ENCODE data around the gene CHMP3.
"Not testable (repeated sequence)": the region's sequence is repeated elsewhere in the genome, so short reads cannot be mapped to it uniquely, and the experiment has no call there.

CHMP3 gene

DNA sequence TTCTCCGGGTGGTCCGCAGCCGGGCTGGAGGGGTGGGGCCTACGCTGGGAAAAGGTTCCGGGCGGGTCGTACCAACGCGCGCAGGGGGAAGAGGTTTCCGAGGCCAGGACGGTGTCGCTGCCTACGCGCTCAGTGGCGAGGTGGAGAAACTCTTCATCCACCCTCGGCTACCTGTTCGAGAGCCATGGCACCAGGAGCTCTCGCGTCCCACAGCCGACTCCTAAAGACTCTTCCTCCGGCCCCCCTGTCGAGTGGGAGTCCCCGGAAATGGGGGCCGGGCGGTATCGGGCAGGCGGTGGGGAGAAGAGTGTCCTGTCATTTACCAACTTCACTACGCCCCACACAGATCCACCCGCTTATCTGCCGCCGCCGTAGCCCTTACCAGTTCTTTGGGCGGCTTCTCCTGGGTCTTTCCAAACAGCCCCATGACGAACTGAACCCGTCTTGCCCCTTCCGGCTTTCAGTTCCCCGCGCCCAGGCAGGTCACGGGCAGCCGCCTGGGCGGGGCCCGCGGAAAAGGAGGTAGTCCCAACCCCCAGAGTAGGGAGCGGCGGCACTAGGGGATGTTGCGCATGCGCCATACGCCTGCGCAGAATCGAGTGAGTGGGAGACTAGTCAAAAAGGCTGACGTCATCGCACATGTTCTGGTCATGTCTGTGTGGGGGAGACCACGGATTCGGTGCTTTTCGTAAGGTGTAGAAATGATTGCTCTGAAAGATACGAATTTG is at the start of gene CHMP3:
Gene CHMP3, minus strand, starts transcription at position 522 of the 728 bp plus-strand sequence. Its CDS starts 95 bp downstream, at position 427.
- peak; percentile 95 for DNase-seq

DNA sequence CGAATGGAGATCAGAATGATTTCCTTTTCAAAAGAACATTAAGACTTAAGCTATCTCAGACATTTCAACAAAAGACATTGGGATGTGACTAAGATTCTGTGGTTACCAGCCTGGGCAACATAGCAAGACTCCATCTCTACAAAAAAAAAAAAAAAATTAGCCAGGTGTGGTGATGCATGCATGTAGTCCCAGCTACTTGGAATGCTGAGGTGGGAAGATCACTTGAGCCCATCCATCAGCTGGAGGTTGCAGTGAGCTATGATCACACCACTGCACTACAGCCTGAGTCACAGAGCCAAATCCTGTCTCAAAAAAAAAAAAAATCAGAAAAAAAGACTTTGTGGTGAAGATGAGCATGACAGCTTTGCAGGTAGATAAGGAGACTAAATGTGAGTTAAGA is 47.6 kb upstream of the CHMP3 start:
- no peak for DNase-seq

DNA sequence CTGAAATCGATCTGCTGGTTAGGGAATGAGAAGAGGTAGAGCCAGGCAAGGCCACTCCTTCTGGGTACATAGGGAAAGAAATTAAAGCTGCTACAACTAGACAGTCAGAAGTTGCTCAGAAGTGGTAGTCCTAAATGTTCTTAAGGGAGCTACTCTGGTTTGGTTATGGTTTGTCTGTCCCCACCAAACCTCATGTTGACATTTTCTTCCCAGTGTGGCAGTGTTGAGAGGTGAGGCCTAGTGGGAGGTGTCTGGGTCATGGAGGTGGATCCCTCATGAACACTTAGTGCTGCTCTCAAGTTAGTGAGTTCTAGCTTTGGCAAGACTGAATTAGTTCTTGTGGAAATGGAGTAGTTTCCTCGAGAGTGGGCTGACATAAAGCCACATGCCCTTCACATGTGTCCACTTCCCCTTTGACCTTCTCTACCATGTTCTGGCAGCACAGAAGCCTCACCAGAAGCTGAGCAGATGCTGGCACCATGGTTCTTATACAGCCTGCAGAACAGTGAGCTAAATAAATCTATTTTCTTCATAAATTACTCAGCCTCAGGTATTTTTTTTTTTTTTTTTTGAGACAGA is 45.7 kb upstream of the CHMP3 start:
- no peak for DNase-seq

DNA sequence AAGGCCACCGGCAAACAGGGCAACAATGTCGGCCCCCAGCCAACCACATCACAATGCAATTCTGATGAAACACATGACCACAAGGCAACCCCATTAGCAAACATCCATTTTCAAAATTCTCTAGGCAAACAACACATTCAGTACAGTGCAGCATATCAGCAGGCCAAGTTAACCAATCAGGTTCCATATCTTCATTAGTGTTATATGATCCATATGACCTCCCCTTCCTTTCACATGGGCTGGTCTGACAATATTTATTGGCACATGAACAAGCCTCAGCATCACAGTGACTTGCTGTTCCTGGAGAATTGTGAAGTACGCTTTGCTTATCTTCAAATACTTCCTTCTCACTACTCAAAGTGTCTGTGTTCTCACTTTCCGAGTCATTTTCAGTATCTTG is 40.7 kb upstream of the CHMP3 start:
- no peak for DNase-seq

DNA sequence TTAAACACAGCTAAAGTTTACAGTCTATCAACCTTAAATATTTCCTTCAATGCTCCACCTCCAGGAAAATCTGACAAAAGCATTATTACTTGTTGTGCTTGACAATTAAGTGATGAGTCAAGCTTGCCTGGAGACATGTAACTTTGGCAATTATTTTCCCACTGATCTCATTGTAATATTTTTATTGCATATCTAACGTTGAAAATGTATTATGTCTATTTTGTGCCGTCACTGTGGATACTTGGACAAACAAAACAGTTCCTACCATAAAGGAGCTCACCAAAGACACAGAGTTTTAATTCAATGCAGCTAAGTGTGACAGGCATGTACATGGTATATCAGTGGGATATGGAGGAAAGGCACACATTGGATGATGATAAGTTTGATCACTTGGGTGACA is 35.7 kb upstream of the CHMP3 start:
- DNase-seq, result no peak

DNA sequence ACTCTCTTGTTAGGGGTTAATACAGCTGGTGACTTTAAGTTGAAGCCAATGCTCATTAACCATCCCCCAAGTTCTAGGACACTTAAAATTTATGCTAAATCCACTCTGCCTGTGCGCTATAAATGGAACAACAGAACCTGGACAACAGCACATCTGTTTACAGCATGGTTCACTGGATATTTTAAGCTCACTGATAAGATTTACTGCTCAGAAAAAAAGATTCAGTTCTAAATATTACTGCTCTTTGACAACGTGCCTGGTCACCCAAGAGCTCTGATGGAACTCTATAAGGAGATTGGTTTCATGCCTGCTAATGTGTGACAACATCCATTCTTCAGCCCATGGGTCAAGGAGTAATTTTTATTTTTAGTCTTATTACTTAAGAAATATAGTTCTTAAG is 32.9 kb upstream of the CHMP3 start:
- no peak for DNase-seq

DNA sequence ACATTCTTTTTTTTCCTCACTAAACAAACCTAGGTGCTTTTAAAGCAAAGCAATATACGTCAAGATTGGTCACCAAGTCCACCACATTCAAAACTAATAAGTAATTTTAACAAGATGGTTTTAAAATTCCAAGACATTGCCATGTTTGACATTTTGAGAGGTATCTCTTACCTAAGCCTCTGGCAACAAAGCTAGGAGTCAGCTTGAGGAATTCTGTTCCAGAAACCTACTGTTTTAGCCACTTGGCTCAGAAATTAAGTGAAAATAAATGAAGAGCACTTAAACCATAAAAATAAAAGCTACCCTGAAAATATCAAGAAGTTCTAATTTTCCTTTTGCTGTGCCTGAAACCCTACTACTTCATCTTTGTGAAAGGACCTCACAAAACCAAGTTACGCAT is 30.0 kb upstream of the CHMP3 start:
- no peak for DNase-seq

DNA sequence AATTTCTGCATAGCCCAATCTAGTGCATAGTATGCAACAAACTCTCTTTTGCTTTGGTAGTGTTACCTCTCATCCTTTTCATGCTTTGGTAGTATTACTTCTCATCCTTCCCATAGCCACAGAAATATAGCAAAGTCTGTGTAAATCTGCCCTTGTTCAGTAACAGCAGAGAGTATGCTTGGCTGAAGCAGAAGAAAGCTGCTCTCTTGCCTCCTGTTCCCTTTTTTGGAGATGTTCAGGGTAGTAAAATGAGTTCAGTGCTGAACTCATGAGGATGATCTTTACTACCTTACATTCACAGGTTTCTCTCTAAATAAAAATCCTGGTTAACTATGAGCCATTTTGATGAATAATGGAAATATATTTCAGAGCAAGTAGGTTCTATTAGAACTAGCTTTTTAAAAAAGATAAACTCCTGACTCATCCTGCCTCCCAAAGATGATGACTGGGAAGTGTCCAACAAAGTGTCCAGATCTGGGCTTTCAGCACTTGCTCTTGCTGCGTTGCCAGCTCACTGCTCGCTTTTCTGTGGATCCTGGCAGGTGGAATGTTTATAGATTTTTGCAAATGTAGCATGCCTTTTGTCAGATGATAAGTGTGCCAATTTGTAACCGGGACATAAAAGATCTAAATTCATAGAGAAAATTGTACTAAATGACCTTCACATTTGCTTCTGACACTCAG is 29.4 kb upstream of the CHMP3 start:
- no peak for DNase-seq

DNA sequence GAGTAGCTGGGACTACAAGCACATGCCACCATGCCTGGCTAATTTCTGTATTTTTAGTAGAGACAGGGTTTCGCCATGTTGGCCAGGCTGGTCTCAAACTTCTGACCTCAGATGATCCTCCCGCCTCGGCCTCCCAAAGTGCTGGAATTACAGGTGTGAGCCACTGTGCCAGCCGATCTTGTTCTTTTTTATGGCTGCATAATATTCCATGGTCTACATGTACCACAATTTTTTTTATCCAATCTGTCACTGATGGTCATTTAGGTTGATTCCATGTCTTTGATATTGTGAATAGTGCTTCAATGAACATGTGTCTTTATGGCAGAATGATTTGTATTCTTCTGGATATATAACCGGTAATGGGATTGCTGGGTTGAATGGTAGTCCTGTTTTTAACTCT is 26.5 kb upstream of the CHMP3 start:
- not testable (repeated sequence) for DNase-seq

DNA sequence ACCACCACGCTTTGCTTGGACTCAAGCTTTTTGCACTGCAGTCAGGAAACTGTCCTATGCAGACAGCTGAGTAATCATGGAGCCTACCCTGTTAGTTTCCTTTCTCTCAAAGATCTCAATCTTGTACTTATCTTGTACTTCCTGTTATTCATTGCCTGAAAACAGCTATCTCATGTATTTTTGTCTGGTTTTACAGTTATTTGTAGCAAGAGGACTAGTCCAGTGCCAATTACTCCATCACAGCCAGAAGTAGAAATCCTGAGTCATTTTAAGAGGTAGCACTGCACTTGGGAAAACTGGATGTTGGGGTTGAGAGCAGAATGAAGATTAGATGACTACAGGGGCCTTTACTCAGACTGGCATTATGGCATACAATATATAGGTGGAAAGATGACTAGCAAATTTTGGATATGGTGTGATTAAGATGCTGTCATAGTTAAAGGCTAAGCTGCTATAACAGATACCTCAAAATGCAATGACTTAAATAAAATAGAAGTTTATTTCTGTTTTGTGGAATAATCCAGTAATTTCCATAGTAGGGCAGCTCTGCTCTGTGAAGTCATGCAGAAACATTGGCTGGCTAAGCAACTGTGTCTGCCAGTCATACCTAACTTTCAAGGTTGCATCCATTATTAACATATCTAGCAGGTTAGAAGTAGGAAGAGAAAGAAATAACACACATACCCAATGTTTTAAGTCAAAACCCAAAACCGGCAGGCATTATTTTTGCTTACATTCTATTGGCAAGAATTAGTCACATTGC is 21.1 kb upstream of the CHMP3 start:
- DNase-seq, result no peak

DNA sequence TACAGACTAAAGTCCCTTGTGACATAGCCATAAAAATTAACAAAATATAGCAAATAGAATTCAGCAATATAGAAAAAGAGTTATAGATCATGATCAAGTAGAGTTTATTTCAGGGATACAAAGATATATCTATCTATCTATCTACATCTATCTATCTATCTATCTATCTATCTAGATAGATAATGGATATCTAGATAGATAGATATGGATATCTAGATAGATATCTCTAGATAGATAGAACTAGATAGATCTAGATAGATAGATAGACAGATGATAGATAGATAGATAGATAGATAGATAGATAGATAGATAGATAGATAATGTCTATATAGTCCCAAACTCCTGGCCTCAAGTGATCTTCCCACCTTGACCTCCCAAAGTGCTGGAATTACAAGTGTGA is 17.3 kb upstream of the CHMP3 start:
- DNase-seq, result no peak

DNA sequence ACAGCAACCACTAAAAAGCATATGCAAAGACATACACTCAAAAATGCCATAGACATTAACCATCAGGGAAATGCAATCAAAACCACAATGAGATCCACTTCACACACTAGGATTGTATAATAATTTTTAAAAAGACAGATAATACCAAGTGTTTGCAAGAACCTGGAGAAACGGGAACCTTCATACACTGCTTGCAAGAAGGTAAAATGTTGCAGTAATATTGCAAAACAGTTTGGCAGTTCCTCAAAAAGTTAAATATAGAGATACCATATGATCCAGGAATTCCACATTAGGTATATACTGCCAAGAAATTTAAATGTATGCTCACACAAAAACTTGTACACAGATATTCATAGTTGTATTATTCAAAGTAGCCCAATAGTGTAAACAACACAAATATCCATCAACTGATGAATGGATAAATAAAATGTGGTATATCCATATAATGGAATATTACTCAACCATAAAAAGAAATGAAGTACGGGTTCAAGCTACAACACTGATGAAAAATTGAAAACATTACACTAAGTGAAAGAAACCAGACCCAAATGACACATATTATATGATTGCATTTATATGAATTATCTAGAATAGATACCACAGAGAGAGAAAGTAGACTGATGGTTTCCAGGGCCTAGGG is 14.7 kb upstream of the CHMP3 start:
- no peak for DNase-seq

DNA sequence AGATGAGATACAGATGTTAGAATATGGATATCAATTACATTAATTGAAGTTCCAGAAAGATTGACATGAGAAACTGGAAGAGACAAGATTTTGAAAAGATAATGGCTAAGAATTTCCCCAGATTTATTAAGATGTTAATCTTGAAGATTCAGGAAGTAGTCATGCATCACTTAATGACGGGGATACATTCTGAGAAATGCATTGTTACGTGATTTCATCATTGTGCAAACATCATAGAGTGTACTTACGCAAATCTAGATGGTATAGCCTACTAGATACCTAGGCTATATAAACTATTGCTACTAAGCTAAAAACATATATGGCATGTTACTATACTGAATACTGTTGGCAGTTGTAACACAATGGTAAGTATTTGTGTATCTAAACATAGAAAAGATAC is 6.8 kb upstream of the CHMP3 start:
- DNase-seq, result no peak

DNA sequence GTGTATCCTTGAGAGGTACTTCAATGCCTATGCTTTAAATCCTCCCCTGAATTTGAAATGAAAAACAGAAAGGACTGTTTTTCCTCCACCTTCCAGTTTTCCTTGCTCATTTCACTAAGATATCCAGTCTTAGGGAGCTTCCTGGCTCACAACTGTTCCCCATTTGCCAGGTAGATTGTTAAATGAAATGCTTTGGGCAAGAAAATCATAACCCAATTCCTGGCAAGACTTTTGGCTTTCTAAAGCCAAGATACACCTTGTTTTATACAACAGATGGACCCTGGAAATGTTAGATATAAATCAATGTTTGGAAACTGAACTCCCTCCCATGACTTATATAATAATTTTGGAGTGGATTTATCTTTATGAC is 3.6 kb upstream of the CHMP3 start:
- DNase-seq, result no peak

DNA sequence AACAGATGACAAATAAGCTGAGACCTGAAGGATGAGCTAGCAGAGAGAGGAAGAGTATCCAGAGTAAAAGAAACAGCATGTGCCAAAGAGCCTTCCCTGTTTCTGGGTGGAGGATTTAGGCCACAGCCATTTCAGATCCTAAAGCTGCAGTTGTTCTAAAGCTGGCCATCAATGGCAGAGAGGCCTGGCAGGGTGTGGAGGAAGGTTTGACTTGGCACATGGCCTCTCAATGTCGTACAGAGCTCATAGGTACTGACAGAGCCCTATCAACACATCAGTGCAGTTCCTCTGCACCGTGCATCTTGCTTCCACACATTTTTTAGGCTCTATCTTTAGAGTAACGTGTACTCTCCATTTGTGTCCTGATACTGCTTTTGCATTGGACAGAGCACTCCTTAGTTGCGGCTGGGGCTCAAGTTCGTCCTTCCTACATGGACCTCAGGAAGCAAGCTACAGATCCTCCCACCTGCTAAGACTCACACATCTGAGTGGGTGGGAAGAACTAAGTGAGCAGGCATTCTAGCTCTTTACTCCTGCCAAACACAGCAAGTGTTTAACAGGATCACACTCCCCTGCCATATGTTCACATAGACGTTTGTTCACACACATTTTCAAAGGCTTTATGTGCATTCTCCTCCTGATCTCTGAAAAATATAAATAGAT is 3.0 kb upstream of the CHMP3 start:
- no peak for DNase-seq

DNA sequence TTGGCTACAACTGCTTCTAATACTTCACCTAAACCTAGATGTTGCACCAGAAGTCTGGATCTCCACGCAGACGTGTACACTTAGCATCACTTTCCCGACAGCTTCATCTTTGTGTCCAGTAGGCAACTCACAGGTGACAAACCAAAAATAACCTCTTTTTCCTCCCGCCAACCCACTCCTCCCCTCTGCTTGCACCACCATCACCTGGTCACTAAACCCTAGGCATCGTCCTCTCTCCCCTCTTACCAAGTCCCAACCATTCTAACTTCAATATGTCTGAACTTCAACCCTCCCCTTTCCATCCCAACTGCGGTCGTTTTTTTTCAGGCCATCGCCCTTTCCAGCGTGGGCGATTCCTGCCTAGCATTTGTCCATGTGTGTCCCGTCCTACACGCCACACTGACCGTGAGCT is 413 bp upstream of the CHMP3 start:
- no peak for DNase-seq

DNA sequence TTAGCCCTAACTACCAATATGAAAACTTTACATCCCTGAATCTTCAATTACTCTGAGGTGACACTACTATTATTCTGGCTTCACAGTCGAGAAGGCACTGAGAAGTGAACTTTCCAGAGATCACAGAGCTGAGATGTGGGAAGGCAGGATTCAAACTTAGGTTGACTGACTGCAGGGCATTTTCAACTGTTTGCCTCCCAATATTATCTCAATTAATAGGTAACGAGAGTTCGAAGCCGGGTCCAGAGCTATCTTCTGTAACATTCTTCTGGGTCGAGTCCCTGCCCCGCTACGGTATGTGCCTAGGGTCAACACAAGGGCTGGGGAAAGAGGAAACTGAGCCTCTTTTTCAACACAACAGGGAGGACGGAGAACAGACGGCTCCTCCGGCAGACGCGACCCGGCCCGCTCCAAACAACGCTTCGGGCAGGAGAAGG is 740 bp downstream of the CHMP3 start:
- no peak for DNase-seq

DNA sequence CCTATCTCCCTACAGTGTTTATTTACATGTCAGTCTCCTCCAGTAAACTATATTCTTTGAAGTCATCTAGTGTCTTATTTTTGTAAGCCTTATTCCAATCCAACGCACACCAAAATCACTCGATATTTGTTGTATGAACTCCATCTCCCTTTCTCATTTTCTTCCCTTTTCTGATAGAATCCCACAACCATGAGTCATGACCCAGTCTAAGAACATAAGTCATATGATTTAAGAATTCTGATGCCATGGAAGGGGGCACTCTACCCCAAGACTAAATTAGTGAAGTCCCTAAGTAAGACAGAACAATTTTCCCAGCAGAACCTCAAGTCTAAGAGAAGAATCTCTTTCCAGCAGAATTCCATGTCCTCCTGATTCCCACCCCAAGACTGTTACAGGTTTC is 5.4 kb downstream of the CHMP3 start:
- no peak for DNase-seq

DNA sequence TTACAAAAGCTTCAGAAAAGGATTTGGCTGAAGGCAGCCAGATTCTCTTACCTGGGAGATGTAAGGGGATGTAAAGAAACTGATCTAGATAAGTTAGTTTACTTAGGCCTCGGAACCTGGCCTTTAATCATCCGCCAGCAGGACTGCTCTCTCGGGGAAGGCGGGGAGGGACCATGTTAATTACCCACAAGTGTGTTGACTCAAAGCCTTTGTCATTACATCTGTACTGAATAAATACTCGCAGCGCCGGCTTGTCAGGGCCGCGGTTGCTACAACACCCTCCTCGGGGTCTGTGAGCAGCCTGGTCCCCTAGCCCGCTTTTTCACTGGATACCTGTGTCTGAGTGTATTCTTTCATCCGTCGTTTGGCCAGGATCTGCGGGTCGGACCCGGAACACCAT is 6.7 kb downstream of the CHMP3 start:
- no peak for DNase-seq

DNA sequence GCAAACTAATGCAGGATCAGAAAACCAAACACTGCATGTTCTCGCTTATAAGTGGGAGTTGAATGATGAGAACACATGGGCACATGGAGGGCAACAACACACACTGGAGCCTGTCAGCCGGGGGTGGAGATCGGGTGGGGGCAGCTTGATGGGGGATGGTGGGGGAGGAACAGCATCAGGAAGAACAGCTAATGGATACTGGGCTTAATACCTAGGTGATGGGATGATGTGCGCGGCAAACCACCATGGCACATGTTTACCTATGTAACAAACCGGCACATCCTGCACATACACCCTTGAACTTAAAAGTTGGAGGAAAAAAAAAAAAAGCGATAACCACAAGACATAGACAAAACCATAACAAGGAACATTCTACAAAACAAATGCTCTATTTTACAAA is 10.4 kb downstream of the CHMP3 start:
- DNase-seq, result no peak

DNA sequence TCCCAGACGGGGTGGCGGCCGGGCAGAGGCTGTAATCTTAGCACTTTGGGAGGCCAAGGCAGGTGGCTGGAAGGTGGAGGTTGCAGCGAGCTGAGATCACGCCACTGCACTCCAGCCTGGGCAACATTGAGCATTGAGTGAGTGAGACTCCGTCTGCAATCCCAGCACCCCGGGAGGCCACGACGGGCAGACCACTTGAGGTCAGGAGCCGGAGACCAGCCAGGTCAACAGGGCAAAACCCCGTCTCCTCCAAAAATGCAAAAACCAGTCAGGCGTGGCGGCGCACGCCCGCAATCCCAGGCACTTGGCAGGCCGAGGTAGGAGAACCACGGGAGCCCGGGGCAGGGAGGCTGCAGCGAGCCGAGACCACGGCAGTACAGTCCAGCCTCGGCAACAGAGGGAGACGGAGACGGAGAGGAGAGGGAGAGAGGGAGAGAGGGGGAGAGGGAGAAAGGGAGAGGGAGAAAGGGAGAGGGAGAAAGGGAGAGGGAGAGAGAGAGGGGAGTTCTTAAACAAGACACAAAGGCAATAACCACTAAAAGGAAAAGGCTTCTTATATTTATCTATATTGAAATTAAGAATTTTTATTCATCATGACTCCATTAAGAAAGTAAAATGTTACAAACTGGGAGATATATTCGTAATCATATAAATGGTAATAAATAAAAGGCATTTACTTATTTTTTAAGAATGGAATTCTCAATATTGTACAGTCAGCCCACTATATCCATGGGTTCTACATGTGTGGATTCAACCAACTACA is 13.1 kb downstream of the CHMP3 start:
- not testable (repeated sequence) for DNase-seq

DNA sequence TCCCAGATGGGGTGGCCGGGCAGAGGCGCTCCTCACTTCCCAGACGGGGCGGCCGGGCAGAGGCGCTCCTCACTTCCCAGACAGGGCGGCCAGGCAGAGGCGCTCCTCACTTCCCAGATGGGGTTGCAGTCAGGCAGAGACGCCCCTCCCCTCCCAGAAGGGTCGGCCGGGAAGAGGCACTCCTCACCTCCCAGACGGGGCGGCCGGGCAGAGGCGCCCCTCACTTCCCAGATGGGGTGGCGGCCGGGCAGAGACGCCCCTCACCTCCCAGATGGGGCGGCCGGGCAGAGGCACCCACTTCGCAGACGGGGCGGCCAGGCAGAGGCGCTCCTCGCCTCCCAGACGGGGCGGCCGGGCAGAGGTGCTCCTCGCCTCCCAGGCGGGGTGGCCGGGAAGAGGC is 13.8 kb downstream of the CHMP3 start:
- not testable (repeated sequence) for DNase-seq
